Subcutaneous adipose tissue (tissue), 4 donors: ENCODE results near the gene IQSEC1. TPM values are rescaled to one million over a fixed set of nuclear protein-coding genes. Genes with fewer than 3 reads are reported as not detected.

Experiments used
- CTCF ChIP-seq: fragments of 450-650 bp; IDR thresholded peaks from one replicate; pipeline ENCODE4 v1.5.1; 2016; ENCODE audit warnings: low read depth, mild to moderate bottlenecking, control low read depth, antibody characterized with exemption, moderate library complexity
- total RNA-seq, 4 donors: library from RNA; depleted of rRNA; stranded (reverse); fragments of >200 nt; gene quantifications; one replicate each; pipeline ENCODE4 v1.1.0, GENCODE V29; 2016

IQSEC1 gene
- total RNA-seq, 4 donors from 2014 or later, result 44.3 to 99.1 (median 51.8) TPM

- no peak for TF ChIP-seq CTCF
Measured at GRCh38 chr3:13055634-13056033, 17.6 kb downstream of the IQSEC1 start.

- no peak for TF ChIP-seq CTCF
Measured at GRCh38 chr3:13054341-13055285, 18.6 kb downstream of the IQSEC1 start.

- TF ChIP-seq CTCF, result no peak
Measured at GRCh38 chr3:13053893-13054292, 19.3 kb downstream of the IQSEC1 start.

GRCh38 chr3:13053420-13053819 lies 19.8 kb downstream of the IQSEC1 start:
- no peak for TF ChIP-seq CTCF

GRCh38 chr3:13052191-13052820 lies 20.9 kb downstream of the IQSEC1 start:
- TF ChIP-seq CTCF, result no peak

- no peak for TF ChIP-seq CTCF
Measured at GRCh38 chr3:13051581-13051980, 21.6 kb downstream of the IQSEC1 start.

GRCh38 chr3:13051066-13051465 lies 22.2 kb downstream of the IQSEC1 start:
- TF ChIP-seq CTCF, result no peak
